Glutamatergic neuron (in vitro differentiated cells): Measurements from ENCODE around the gene MASP1. TPM values are rescaled to one million over a fixed set of nuclear protein-coding genes. Genes with fewer than 3 reads are reported as not detected.

ENCODE experiments used
- DNase-seq: peaks from one replicate; pipeline ENCODE4 v3.0.0; 2022
- H3K27ac Mint-ChIP-seq: one replicate; pipeline ENCODE4 v1.8.0; 2020; ENCODE audit warnings: mild to moderate bottlenecking, mixed read lengths, inconsistent platforms; ENCODE audit not compliant: unreplicated experiment
- H3K27me3 Mint-ChIP-seq: one replicate; pipeline ENCODE4 v1.8.0; 2020; ENCODE audit warnings: mild to moderate bottlenecking, moderate library complexity, mixed read lengths, inconsistent platforms; ENCODE audit not compliant: unreplicated experiment
- H3K36me3 Mint-ChIP-seq: one replicate; pipeline ENCODE4 v1.8.0; 2020; ENCODE audit warnings: mild to moderate bottlenecking, mixed read lengths, inconsistent platforms; ENCODE audit not compliant: unreplicated experiment
- H3K4me1 Mint-ChIP-seq: one replicate; pipeline ENCODE4 v1.8.0; 2020; ENCODE audit warnings: mild to moderate bottlenecking, low read depth, mixed read lengths, inconsistent platforms; ENCODE audit not compliant: unreplicated experiment
- H3K4me3 Mint-ChIP-seq: one replicate; pipeline ENCODE4 v1.8.0; 2020; ENCODE audit warnings: mild to moderate bottlenecking, mixed read lengths, inconsistent platforms; ENCODE audit not compliant: unreplicated experiment
- H3K9me3 Mint-ChIP-seq: one replicate; pipeline ENCODE4 v1.8.0; 2020; ENCODE audit warnings: mild to moderate bottlenecking, moderate library complexity, mixed read lengths, inconsistent platforms; ENCODE audit not compliant: unreplicated experiment
- total RNA-seq: library from RNA; stranded (reverse); fragmentation: NEBNext Ultra II Directional; extraction: Animal tissue kit (Norgen Biotek cat#: 25700); gene quantifications from one replicate; pipeline ENCODE4 v1.2.1, GENCODE V29; 2021; ENCODE audit not compliant: unreplicated experiment
- TF ChIP-seq, protein P1 (sequence below): fragments of 200-600 bp; sonication (generic); IDR thresholded peaks from one replicate; pipeline ENCODE4 v1.5.0; 2021; ENCODE audit not compliant: partially characterized antibody, unreplicated experiment

MASP1 gene
- total RNA-seq, 1 donor from 2014 or later, result 1.7 TPM

GRCh38 chr3:187238239-187238638 lies 53.3 kb downstream of the MASP1 start:
- Mint-ChIP-seq H3K4me3 (no peak overlapping the region), H3K9me3 (no peaks in the 10 kb centered on the region), H3K27me3 (no peaks in the 10 kb centered on the region), H3K4me1 (no peaks in the 10 kb centered on the region), H3K27ac (no peak overlapping the region), H3K36me3 (no peaks in the 10 kb centered on the region)
- DNase-seq, result no peak
- TF ChIP-seq, protein P1, sequence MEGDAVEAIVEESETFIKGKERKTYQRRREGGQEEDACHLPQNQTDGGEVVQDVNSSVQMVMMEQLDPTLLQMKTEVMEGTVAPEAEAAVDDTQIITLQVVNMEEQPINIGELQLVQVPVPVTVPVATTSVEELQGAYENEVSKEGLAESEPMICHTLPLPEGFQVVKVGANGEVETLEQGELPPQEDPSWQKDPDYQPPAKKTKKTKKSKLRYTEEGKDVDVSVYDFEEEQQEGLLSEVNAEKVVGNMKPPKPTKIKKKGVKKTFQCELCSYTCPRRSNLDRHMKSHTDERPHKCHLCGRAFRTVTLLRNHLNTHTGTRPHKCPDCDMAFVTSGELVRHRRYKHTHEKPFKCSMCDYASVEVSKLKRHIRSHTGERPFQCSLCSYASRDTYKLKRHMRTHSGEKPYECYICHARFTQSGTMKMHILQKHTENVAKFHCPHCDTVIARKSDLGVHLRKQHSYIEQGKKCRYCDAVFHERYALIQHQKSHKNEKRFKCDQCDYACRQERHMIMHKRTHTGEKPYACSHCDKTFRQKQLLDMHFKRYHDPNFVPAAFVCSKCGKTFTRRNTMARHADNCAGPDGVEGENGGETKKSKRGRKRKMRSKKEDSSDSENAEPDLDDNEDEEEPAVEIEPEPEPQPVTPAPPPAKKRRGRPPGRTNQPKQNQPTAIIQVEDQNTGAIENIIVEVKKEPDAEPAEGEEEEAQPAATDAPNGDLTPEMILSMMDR, result no peak

DNA sequence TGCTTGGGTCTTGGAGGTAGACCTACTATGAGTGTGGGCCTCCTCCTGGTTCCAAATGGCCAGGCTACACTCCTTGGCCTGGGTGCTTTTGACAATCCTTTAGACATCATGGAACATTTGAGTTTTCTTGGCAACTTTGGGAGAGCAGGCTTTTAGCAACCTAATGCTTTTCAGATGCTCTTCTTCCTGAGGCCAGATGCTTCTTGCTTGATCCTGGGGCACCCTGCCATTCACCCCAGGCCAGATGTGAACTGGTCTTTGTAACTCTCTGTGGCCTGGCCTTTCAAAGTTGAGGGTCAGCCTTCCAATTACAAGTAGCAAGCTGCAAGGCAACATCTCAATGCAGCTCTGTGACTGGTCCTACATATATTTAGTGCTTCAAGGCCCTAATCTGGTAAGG lies 53.8 kb downstream of the MASP1 start:
- no peaks in the 10 kb centered on the region for H3K4me1 Mint-ChIP-seq

DNA sequence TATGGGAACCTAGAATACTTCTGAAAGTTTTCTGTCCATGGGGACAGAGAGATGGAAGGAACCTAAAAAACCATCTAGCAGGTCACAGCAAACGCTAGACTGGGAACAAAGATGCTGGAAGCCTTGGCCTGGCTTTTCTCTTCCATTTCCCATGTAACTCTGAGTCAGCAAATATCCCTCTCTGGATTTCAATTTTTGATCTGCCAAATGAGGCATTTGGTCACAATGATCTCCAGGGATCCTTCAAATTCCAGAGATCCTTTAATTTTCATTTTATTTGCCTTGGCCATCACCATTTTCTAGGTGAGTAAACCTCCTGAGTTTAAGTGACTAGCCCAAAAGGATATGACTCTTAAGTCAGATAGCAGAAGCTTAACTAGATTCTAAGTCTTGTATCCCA lies 54.6 kb downstream of the MASP1 start:
- no peaks in the 10 kb centered on the region for H3K36me3 Mint-ChIP-seq
- H3K27me3 Mint-ChIP-seq, result no peaks in the 10 kb centered on the region
- TF ChIP-seq, protein P1, result no peak
- no peaks in the 10 kb centered on the region for H3K9me3 Mint-ChIP-seq
- DNase-seq, result no peak
- H3K4me3 Mint-ChIP-seq, result no peak overlapping the region
- H3K4me1 Mint-ChIP-seq, result no peaks in the 10 kb centered on the region
- no peak overlapping the region for H3K27ac Mint-ChIP-seq

More for the DNA sequence above, 53.8 kb downstream of the MASP1 start:
- Mint-ChIP-seq H3K27me3 (no peaks in the 10 kb centered on the region), H3K4me3 (no peak overlapping the region), H3K36me3 (no peaks in the 10 kb centered on the region), H3K9me3 (no peaks in the 10 kb centered on the region), H3K27ac (no peak overlapping the region)
- no peak for DNase-seq
- TF ChIP-seq, protein P1, result no peak

DNA sequence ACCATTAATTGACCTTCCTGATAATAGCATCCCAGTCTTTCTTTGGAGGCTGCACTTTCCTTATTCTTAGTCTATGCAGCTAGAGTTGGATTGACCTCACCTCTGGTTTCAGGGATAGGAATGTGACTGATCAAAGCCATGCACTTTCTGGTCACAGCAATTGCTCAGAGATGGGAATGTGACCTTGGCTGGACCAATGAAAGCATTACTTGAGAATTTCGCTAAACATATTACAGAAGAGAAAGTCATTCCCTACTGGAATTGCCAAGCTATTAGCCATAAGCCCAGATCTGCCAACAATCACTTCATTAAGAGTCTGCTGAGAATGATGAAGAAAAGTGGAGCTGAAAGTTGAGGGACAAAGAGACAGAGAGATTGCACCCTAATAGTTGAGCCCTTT lies 61.5 kb downstream of the MASP1 start:
- no peaks in the 10 kb centered on the region for H3K4me1 Mint-ChIP-seq
- H3K27ac Mint-ChIP-seq, result no peak overlapping the region
- H3K27me3 Mint-ChIP-seq, result peaks cover 11% of the 10 kb centered on the region
- TF ChIP-seq, protein P1, result no peak
- H3K36me3 Mint-ChIP-seq, result no peaks in the 10 kb centered on the region
- DNase-seq, result no peak
- peaks cover 2% of the 10 kb centered on the region for H3K9me3 Mint-ChIP-seq
- H3K4me3 Mint-ChIP-seq, result no peak overlapping the region

DNA sequence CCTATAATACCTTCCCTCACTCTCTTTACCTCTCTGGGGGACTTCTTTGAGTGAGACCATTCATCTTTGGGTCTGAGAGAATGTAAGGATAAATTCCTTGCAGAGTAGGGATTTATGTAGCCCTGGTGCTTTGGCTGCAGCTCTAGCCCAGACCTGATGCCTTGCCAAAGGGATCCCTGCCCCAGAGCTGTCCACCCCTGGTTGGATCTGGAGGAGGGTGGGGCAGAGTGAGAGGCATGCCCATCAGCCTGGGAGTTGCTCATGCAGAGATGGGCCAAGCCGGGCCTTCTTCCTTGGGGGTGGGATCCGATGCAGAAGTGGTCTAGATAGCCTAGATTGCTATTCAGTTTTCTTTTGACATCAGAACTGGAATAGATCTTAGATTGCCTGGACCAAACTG lies 62.8 kb downstream of the MASP1 start:
- Mint-ChIP-seq H3K27ac (no peak overlapping the region), H3K36me3 (no peaks in the 10 kb centered on the region), H3K4me1 (no peaks in the 10 kb centered on the region), H3K27me3 (peaks cover 12% of the 10 kb centered on the region), H3K4me3 (no peak overlapping the region), H3K9me3 (peaks cover 2% of the 10 kb centered on the region)
- TF ChIP-seq, protein P1, result no peak
- no peak for DNase-seq
